Measurements from ENCODE around the gene PLS1. TPM values are rescaled to one million over a fixed set of nuclear protein-coding genes. Genes with fewer than 3 reads are reported as not detected.

PLS1 gene
- total and polyA plus RNA-seq, 4 donors: 0.54 to 36.2 (median 1.0) TPM

DNA sequence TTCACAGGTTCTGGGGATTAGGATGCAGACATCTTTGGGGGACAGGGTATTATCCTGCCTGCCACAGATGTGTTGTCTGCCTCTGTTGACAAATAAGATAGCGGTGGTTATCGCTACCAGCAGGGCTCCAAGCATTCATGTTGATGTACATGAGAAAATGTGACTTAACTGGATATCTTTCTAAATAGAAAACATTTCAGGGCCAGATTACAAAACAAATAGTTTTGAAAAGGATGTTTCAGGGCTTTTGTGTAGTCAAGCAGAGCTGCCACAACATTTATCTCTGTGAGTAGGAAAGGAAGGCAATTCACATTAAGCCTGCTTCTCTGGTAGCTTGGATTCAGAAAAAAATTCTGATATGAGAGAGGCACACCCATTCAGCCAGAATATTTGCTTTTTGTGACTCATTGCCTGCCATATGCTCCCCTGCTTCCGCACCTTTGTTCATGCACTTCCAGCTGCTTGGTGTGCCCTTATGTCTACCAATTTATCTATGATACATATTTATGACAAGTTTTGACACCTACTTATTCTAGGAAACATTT lies 22.8 kb downstream of the PLS1 start:
- no peaks in the 10 kb centered on the region for H3K4me1 ChIP-seq (ENCODE audit: control insufficient read depth in 1 of 2, insufficient read depth in 2 of 2, low read length in 2 of 2)
- H3K9me3 ChIP-seq (ENCODE audit: control insufficient read depth, low read length): no peaks in the 10 kb centered on the region
- no peak overlapping the region for H3K27ac ChIP-seq (ENCODE audit: low read depth in 1 of 2, low read length in 2 of 2)
- H3K36me3 ChIP-seq (ENCODE audit: control insufficient read depth in 1 of 2, insufficient read depth in 2 of 2, low read length in 1 of 2): no peaks in the 10 kb centered on the region
- H3K27me3 ChIP-seq (ENCODE audit: control insufficient read depth in 1 of 2, insufficient read depth in 2 of 2, low read length in 1 of 2): no peaks in the 10 kb centered on the region
- no peak for DNase-seq
- 91 to 93% methylated on average over 3 of the region's 3 CpGs for WGBS, 2 donors
- intact Hi-C loops (cut with DNase I): no loop called here
- ATAC-seq (ENCODE audit: low FRiP score): no peak
- no peak overlapping the region for H3K4me3 ChIP-seq (ENCODE audit: low read length in 2 of 2)

DNA sequence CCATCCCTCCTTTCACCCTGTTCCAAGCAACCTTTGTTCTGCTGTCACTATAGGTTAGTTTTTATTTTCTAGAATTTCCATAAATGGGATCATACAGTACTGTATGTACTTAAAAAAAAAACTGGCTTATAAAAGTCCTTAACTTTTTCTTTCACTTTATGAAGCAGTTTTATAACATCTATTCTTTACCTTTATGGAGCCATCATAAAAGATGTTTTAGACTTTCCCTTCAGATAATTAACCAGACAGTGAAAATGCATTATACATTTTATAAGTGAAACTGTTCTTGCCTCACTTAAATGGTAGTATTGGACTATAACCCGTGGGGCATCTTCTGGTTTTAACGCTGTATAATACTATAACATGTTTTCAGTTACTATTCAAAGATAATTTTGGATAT lies 26.2 kb downstream of the PLS1 start:
- no peak overlapping the region for H3K27ac ChIP-seq (ENCODE audit: low read depth in 1 of 2, low read length in 2 of 2)
- ATAC-seq (ENCODE audit: low FRiP score): no peak
- intact Hi-C loops (cut with DNase I): no loop called here
- no peak for DNase-seq
- H3K4me3 ChIP-seq (ENCODE audit: low read length in 2 of 2): no peak overlapping the region
- 85 to 89% methylated on average over 2 of the region's 2 CpGs for WGBS, 2 donors
- no peaks in the 10 kb centered on the region for H3K36me3 ChIP-seq (ENCODE audit: control insufficient read depth in 1 of 2, insufficient read depth in 2 of 2, low read length in 1 of 2)
- no peaks in the 10 kb centered on the region for H3K9me3 ChIP-seq (ENCODE audit: control insufficient read depth, low read length)
- no peaks in the 10 kb centered on the region for H3K27me3 ChIP-seq (ENCODE audit: control insufficient read depth in 1 of 2, insufficient read depth in 2 of 2, low read length in 1 of 2)
- H3K4me1 ChIP-seq (ENCODE audit: control insufficient read depth in 1 of 2, insufficient read depth in 2 of 2, low read length in 2 of 2): peaks cover 0 to 1% of the 10 kb centered on the region in 2 donors

DNA sequence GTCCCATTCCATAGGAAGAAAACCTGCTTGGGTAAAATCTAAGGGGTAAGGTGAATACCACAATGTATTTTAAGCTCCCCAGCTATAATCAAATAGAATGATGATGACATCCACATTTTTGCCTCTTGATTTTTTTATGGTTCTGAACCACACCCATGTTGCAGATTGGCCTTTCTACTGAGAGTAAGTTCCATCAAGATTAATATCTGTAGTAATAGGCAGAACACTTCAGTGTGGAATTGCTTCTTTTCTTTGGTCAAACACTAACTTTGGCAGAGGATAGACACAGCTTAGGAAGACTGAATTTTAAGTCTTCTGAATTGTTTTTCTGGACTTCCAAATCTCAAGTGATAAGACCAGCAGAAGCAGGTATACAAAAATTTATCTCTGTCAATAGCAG lies 27.0 kb downstream of the PLS1 start:
- ATAC-seq (ENCODE audit: low FRiP score) (no peak), DNase-seq (no peak)
- Histone ChIP-seq H3K9me3 (ENCODE audit: control insufficient read depth, low read length) (no peaks in the 10 kb centered on the region), H3K27me3 (ENCODE audit: control insufficient read depth in 1 of 2, insufficient read depth in 2 of 2, low read length in 1 of 2) (no peaks in the 10 kb centered on the region), H3K27ac (ENCODE audit: low read depth in 1 of 2, low read length in 2 of 2) (no peak overlapping the region), H3K4me1 (ENCODE audit: control insufficient read depth in 1 of 2, insufficient read depth in 2 of 2, low read length in 2 of 2) (peaks cover 0 to 1% of the 10 kb centered on the region in 2 donors), H3K4me3 (ENCODE audit: low read length in 2 of 2) (no peak overlapping the region), H3K36me3 (ENCODE audit: control insufficient read depth in 1 of 2, insufficient read depth in 2 of 2, low read length in 1 of 2) (no peaks in the 10 kb centered on the region)
- intact Hi-C loops (cut with DNase I): no loop called here

DNA sequence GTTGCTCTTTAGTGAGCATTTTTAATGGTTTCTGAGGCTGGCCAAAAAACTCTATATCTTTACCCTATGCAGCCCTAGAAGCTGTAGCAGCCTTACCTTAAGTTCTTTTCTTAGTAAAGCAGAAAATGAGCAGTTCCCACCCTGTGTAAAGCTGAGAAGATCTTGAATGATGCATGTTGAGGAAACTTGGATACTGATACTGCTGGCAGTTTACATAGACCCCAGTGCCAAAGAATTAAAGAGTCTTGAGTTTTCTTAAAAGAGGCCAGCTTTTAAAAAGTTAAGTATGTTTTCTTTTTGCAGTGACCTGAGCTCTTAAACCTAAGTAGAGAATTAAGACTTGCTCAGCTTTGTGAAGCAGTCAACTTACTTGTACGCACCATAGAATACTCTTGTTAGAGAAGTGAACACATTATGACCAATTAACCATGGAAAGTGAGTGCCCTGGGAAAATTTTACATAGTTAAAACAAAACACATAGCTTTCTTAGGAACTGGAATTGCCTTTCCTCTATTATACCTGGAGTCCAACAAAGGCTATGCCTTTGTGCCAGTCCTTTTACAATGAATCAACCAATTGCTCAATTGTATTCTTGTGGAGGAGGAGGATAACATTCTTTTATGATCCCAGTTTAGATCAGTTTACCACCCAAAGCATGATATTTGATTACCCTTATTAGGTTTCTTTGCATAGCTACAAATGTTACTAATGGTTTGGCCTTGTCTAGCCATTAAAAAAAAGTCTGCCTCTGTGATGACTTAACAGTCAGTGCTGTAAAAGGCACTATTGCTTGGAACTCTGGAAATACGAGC lies 28.4 kb downstream of the PLS1 start:
- Histone ChIP-seq H3K36me3 (ENCODE audit: control insufficient read depth in 1 of 2, insufficient read depth in 2 of 2, low read length in 1 of 2) (no peaks in the 10 kb centered on the region), H3K9me3 (ENCODE audit: control insufficient read depth, low read length) (no peaks in the 10 kb centered on the region), H3K4me3 (ENCODE audit: low read length in 2 of 2) (no peak overlapping the region), H3K4me1 (ENCODE audit: control insufficient read depth in 1 of 2, insufficient read depth in 2 of 2, low read length in 2 of 2) (peaks cover 0 to 1% of the 10 kb centered on the region in 2 donors), H3K27ac (ENCODE audit: low read depth in 1 of 2, low read length in 2 of 2) (no peak overlapping the region), H3K27me3 (ENCODE audit: control insufficient read depth in 1 of 2, insufficient read depth in 2 of 2, low read length in 1 of 2) (no peaks in the 10 kb centered on the region)
- DNase-seq: no peak
- WGBS, 2 donors: 87% methylated on average over 2 of the region's 2 CpGs
- ATAC-seq (ENCODE audit: low FRiP score): no peak
- intact Hi-C loops (cut with DNase I): no loop called here

DNA sequence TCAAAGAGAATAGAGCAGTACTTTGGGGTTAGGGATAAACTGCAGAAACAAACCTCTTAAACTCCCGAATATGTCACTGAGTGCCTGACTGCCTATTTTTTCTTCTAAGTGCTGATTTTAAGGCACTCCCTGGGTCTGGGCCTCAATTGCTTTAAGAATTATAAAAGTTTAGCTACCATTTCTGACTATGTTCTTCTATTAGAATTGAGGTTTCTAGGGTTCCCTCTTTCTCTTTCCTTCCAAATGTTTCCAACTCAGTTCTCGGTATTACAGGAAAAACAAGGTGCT lies 28.9 kb downstream of the PLS1 start:
- Histone ChIP-seq H3K36me3 (ENCODE audit: control insufficient read depth in 1 of 2, insufficient read depth in 2 of 2, low read length in 1 of 2) (no peaks in the 10 kb centered on the region), H3K27ac (ENCODE audit: low read depth in 1 of 2, low read length in 2 of 2) (no peak overlapping the region), H3K9me3 (ENCODE audit: control insufficient read depth, low read length) (no peaks in the 10 kb centered on the region), H3K4me1 (ENCODE audit: control insufficient read depth in 1 of 2, insufficient read depth in 2 of 2, low read length in 2 of 2) (peaks cover 0 to 1% of the 10 kb centered on the region in 2 donors), H3K27me3 (ENCODE audit: control insufficient read depth in 1 of 2, insufficient read depth in 2 of 2, low read length in 1 of 2) (no peaks in the 10 kb centered on the region), H3K4me3 (ENCODE audit: low read length in 2 of 2) (no peak overlapping the region)
- 83 to 88% methylated on average over 2 of the region's 2 CpGs for WGBS, 2 donors
- DNase-seq (no peak), ATAC-seq (ENCODE audit: low FRiP score) (no peak)
- intact Hi-C loops (cut with DNase I): no loop called here

DNA sequence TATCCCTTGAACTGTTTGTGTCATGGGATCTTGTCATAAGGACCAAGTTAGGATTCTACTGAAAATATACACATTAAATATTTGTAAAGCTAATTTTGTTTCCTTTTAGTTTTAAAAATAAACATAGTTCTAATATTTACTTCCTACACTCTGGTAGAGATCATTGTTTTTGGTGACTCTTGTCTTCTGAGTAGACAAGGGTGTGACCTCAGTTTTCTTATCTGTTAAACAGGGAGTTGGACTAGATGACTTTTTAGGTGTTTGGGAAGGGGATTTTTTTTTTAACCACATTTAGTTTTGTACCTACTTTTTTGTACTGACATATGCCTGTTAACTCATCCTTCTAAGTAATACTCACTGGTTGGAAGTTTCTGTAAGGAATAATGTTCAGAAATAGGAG lies 30.8 kb downstream of the PLS1 start:
- Histone ChIP-seq H3K4me1 (ENCODE audit: control insufficient read depth in 1 of 2, insufficient read depth in 2 of 2, low read length in 2 of 2) (peaks cover 0 to 1% of the 10 kb centered on the region in 2 donors), H3K27me3 (ENCODE audit: control insufficient read depth in 1 of 2, insufficient read depth in 2 of 2, low read length in 1 of 2) (no peaks in the 10 kb centered on the region), H3K4me3 (ENCODE audit: low read length in 2 of 2) (no peak overlapping the region), H3K9me3 (ENCODE audit: control insufficient read depth, low read length) (no peaks in the 10 kb centered on the region), H3K27ac (ENCODE audit: low read depth in 1 of 2, low read length in 2 of 2) (no peak overlapping the region), H3K36me3 (ENCODE audit: control insufficient read depth in 1 of 2, insufficient read depth in 2 of 2, low read length in 1 of 2) (no peaks in the 10 kb centered on the region)
- DNase-seq (no peak), ATAC-seq (ENCODE audit: low FRiP score) (no peak)
- intact Hi-C loops (cut with DNase I): no loop called here

DNA sequence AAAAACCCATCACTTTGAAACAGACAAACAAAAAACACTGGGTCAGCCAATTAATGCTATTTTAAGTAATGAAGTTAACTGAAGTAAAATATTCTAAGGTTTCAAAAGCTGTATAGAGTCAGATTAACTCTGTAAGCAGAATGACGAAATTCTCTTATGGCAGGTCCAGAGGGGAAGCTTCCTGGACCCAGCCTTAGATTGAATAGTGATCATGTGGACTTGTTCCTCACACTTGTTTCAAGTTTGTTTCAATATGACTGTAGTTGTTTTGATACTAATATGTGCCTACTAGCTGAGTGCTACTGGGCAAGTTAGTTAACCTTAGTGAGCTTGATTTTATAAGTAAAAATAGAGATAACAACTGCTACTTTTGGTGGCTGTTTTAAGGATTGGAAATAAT lies 32.6 kb downstream of the PLS1 start:
- ATAC-seq (ENCODE audit: low FRiP score) (no peak), DNase-seq (no peak)
- WGBS, 2 donors: 89 to 94% methylated on average over 1 of the region's 1 CpG
- Histone ChIP-seq H3K4me3 (ENCODE audit: low read length in 2 of 2) (no peak overlapping the region), H3K4me1 (ENCODE audit: control insufficient read depth in 1 of 2, insufficient read depth in 2 of 2, low read length in 2 of 2) (peaks cover 0 to 1% of the 10 kb centered on the region in 2 donors), H3K9me3 (ENCODE audit: control insufficient read depth, low read length) (no peaks in the 10 kb centered on the region), H3K27ac (ENCODE audit: low read depth in 1 of 2, low read length in 2 of 2) (no peak overlapping the region), H3K36me3 (ENCODE audit: control insufficient read depth in 1 of 2, insufficient read depth in 2 of 2, low read length in 1 of 2) (no peaks in the 10 kb centered on the region), H3K27me3 (ENCODE audit: control insufficient read depth in 1 of 2, insufficient read depth in 2 of 2, low read length in 1 of 2) (no peaks in the 10 kb centered on the region)
- intact Hi-C loops (cut with DNase I): no loop called here

DNA sequence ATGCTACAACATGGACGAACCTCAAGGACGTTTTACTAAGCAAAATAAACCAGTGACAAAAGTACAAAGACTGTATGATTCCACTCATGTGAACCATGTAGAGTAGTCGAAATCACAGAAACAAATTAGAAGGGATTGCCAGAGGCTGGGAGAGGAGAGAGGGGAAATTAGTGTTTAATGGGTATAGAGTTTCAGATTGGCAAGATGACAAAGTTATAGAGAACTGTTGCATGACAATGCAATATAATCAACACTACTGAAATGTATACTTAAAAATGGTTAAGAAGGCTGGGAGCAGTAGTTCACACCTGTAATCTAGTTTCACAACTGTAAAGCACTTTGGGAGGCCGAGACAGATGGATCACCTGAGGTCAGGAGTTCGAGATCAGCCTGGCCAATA lies 36.9 kb downstream of the PLS1 start:
- no peaks in the 10 kb centered on the region for H3K27me3 ChIP-seq (ENCODE audit: control insufficient read depth in 1 of 2, insufficient read depth in 2 of 2, low read length in 1 of 2)
- H3K9me3 ChIP-seq (ENCODE audit: control insufficient read depth, low read length): no peaks in the 10 kb centered on the region
- 66 to 68% methylated on average over 5 of the region's 5 CpGs for WGBS, 2 donors
- ATAC-seq (ENCODE audit: low FRiP score): no peak
- H3K27ac ChIP-seq (ENCODE audit: low read depth in 1 of 2, low read length in 2 of 2): no peak overlapping the region
- H3K4me1 ChIP-seq (ENCODE audit: control insufficient read depth in 1 of 2, insufficient read depth in 2 of 2, low read length in 2 of 2): no peaks in the 10 kb centered on the region
- intact Hi-C loops (cut with DNase I): no loop called here
- no peaks in the 10 kb centered on the region for H3K36me3 ChIP-seq (ENCODE audit: control insufficient read depth in 1 of 2, insufficient read depth in 2 of 2, low read length in 1 of 2)
- DNase-seq: no peak
- H3K4me3 ChIP-seq (ENCODE audit: low read length in 2 of 2): no peak overlapping the region

DNA sequence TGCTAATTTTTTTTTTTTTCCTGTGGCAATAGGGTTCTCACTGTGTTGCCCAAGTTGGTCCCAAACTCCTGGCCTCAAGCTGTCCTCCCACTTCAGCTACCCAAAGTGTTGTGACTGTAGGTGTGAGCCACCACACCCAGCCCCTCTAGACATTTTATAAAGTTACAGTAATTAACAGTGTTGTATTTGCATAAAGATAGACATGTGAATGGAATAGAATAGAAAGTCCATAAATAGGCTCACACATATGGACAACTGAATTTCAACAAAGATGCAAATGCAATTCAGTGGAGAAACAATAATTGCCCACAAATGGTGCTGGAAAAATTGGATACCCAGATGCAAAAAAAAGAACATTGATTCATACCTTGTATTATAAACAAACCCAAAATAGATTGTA lies 39.9 kb downstream of the PLS1 start:
- no peak for ATAC-seq (ENCODE audit: low FRiP score)
- H3K27ac ChIP-seq (ENCODE audit: low read depth in 1 of 2, low read length in 2 of 2): no peak overlapping the region
- intact Hi-C loops (cut with DNase I): no loop called here

More for the DNA sequence above, 39.9 kb downstream of the PLS1 start:
- H3K4me3 ChIP-seq (ENCODE audit: low read length in 2 of 2): no peak overlapping the region
- no peaks in the 10 kb centered on the region for H3K27me3 ChIP-seq (ENCODE audit: control insufficient read depth in 1 of 2, insufficient read depth in 2 of 2, low read length in 1 of 2)
- no peaks in the 10 kb centered on the region for H3K9me3 ChIP-seq (ENCODE audit: control insufficient read depth, low read length)
- DNase-seq: no peak
- H3K36me3 ChIP-seq (ENCODE audit: control insufficient read depth in 1 of 2, insufficient read depth in 2 of 2, low read length in 1 of 2): no peaks in the 10 kb centered on the region
- H3K4me1 ChIP-seq (ENCODE audit: control insufficient read depth in 1 of 2, insufficient read depth in 2 of 2, low read length in 2 of 2): no peaks in the 10 kb centered on the region
